ENCODE results near the gene PIN1. TPM values are rescaled to one million over a fixed set of nuclear protein-coding genes. Genes with fewer than 3 reads are reported as not detected.

Gene PIN1
- total and polyA plus RNA-seq, 2 of the 13 experiments (the other 11 are each of a cell fraction or from before 2014, with no cell fraction given) = 31.9 to 72.0 TPM

DNA sequence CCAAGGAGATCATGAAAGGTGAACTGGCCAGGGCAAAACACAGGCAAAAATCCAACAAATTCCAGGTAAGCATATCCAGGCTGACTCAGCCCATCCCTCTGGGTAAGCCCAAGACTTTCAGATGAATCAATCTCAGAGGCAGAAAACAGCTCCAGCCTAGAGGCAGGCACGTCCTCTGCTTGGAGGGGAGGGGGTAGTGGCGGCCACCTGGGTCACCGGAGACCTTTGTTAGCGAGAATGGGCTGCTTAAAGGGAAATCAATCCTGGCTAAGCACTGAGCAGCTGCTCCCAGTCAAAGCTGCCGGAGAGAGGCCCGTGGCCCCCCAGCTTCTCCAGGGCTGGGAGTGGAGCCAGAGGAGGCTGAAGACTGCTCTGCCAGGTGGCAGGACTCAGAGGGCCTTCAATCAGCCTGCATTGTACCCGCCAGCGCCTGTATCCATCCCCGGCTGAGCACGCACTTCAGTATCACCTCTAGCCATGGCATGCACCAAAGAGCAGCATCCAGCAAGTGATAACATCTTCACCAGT, 48.2 kb downstream of the PIN1 start (continued):
- TF ChIP-seq ZNF337 (CRISPR knock-in tag; IDR thresholded peaks at IDR 0.05; ENCODE audit: borderline replicate concordance, low read depth) (no peak), KDM3A (CRISPR knock-in tag; IDR thresholded peaks at IDR 0.05; ENCODE audit: low read depth) (no peak), ATRX (CRISPR knock-in tag; IDR thresholded peaks at IDR 0.05; ENCODE audit: borderline replicate concordance) (no peak), HNRNPH1 (optimal IDR thresholded peaks at IDR 0.05; ENCODE audit: low read depth, low read length) (no peak), ZBTB8A (CRISPR knock-in tag; IDR thresholded peaks at IDR 0.05; ENCODE audit: borderline replicate concordance, low read depth) (no peak), CAMTA2 (CRISPR knock-in tag; IDR thresholded peaks at IDR 0.05; ENCODE audit: borderline replicate concordance) (no peak), MNT (IDR thresholded peaks at IDR 0.05) (no peak), HNRNPK (IDR thresholded peaks at IDR 0.05; ENCODE audit: low read depth, low read length, poor library complexity, severe bottlenecking) (no peak), MEF2D (CRISPR knock-in tag; IDR thresholded peaks at IDR 0.05) (no peak)

GRCh38 chr19:9883764-9884163, 48.6 kb downstream of the PIN1 start:
- no peak for TF ChIP-seq ZNF83 (CRISPR knock-in tag; IDR thresholded peaks at IDR 0.05; ENCODE audit: borderline replicate concordance)
- TF ChIP-seq, protein P1, sequence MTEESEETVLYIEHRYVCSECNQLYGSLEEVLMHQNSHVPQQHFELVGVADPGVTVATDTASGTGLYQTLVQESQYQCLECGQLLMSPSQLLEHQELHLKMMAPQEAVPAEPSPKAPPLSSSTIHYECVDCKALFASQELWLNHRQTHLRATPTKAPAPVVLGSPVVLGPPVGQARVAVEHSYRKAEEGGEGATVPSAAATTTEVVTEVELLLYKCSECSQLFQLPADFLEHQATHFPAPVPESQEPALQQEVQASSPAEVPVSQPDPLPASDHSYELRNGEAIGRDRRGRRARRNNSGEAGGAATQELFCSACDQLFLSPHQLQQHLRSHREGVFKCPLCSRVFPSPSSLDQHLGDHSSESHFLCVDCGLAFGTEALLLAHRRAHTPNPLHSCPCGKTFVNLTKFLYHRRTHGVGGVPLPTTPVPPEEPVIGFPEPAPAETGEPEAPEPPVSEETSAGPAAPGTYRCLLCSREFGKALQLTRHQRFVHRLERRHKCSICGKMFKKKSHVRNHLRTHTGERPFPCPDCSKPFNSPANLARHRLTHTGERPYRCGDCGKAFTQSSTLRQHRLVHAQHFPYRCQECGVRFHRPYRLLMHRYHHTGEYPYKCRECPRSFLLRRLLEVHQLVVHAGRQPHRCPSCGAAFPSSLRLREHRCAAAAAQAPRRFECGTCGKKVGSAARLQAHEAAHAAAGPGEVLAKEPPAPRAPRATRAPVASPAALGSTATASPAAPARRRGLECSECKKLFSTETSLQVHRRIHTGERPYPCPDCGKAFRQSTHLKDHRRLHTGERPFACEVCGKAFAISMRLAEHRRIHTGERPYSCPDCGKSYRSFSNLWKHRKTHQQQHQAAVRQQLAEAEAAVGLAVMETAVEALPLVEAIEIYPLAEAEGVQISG (CRISPR knock-in tag; IDR thresholded peaks at IDR 0.05) = no peak
- TF ChIP-seq RBM22 (optimal IDR thresholded peaks at IDR 0.05; ENCODE audit: low read length) = no peak
- no peak for TF ChIP-seq FOXA1 (IDR thresholded peaks at IDR 0.05)
- no peak for TF ChIP-seq FOXA1 (CRISPR knock-in tag; IDR thresholded peaks at IDR 0.05)
- TF ChIP-seq NCOA2 (CRISPR knock-in tag; IDR thresholded peaks at IDR 0.05) = no peak
- TF ChIP-seq RXRA (CRISPR knock-in tag; IDR thresholded peaks at IDR 0.05) = no peak
- no peaks in the 10 kb centered on the region for H3K79me2 ChIP-seq (ENCODE audit: insufficient read depth, low read length)
- H3K4me1 ChIP-seq (ENCODE audit: insufficient read depth, low read length) = no peaks in the 10 kb centered on the region
- H3K36me3 ChIP-seq (replicated peaks in 1 of 2; ENCODE audit: control insufficient read depth in 1 of 2, insufficient read depth in 2 of 2, low read length in 2 of 2) = no peaks in the 10 kb centered on the region
- 51% methylated on average over 9 of the region's 12 CpGs for WGBS (ENCODE audit: low lambda C conversion rate)
- no peak overlapping the region for H3K4me3 ChIP-seq (replicated peaks in 1 of 3; ENCODE audit: insufficient read depth in 1 of 3, low read depth in 2 of 3, low read length in 3 of 3)
- intact Hi-C loops (cut with micrococcal nuclease; ENCODE audit: unreplicated experiment) = no loop called here
- in situ Hi-C loops (cut with HindIII; ENCODE audit: extremely low pct_ligation_motif_present, low pct_unique_long_range_greater_than_20kb) = no loop called here
- H3K9ac ChIP-seq (ENCODE audit: insufficient read depth, low read depth, low read length) = no peak overlapping the region
- no peak overlapping the region for H2AFZ ChIP-seq (ENCODE audit: low read length)
- CTCF ChIA-PET (ENCODE audit: low intra/inter-chr PET ratio, low total read pairs) = no interaction called here
- ATAC-seq (no peak), FAIRE-seq (no peak), DNase-seq (ENCODE audit: low spot score) (no peak)
- no peaks in the 10 kb centered on the region for H3K9me3 ChIP-seq (ENCODE audit: low read length)
- POLR2A ChIA-PET = no interaction called here
- peaks cover 0 to 2% of the 10 kb centered on the region in 2 experiments; a peak in 2 of 5 replicates for H3K27me3 ChIP-seq (ENCODE audit: control insufficient read depth in 1 of 2, insufficient read depth in 2 of 2, low read length in 2 of 2)
- no peak overlapping the region for H3K27ac ChIP-seq (ENCODE audit: extremely low read length, insufficient read depth, low read length)
- no peak overlapping the region for H3K4me2 ChIP-seq (ENCODE audit: low read depth, low read length)
- no peaks in the 10 kb centered on the region for H4K20me1 ChIP-seq (ENCODE audit: insufficient read depth, low read length)
- BruUV-seq (replicated peaks) = no TSS peak
